T-helper 2 cell treated with Interferon-gamma antibody and Interleukin-4, amounts not matched to agents 5 μg/mL and 100 μg/mL, for 36 hours (primary cell): ENCODE data around the gene KLRC3.
"Not testable (repeated sequence)": the region's sequence is repeated elsewhere in the genome, so short reads cannot be mapped to it uniquely, and the experiment has no call there.

Experiments used
- DNase-seq: peaks from one replicate; pipeline ENCODE4 v3.0.0; 2021; ENCODE audit warnings: low spot score
- H3K27ac Mint-ChIP-seq: one replicate; pipeline ENCODE4 v1.8.0; 2021; ENCODE audit warnings: mild to moderate bottlenecking, mixed read lengths
- H3K27me3 Mint-ChIP-seq: one replicate; pipeline ENCODE4 v1.8.0; 2021; ENCODE audit warnings: low read depth, mixed read lengths
- H3K36me3 Mint-ChIP-seq: one replicate; pipeline ENCODE4 v1.8.0; 2021; ENCODE audit warnings: low read depth, mixed read lengths
- H3K4me1 Mint-ChIP-seq: one replicate; pipeline ENCODE4 v1.8.0; 2021; ENCODE audit warnings: low read depth, mixed read lengths
- H3K4me3 Mint-ChIP-seq: one replicate; pipeline ENCODE4 v1.8.0; 2022; ENCODE audit warnings: mild to moderate bottlenecking, moderate library complexity, mixed read lengths
- H3K9me3 Mint-ChIP-seq: one replicate; pipeline ENCODE4 v1.8.0; 2021; ENCODE audit warnings: mixed read lengths

KLRC3 gene

GRCh38 chr12:10425938-10426337 is 5.5 kb upstream of the KLRC3 start:
- not testable (repeated sequence) for H3K36me3 Mint-ChIP-seq, H3K9me3 Mint-ChIP-seq, H3K27ac Mint-ChIP-seq, DNase-seq, H3K4me3 Mint-ChIP-seq, H3K4me1 Mint-ChIP-seq, H3K27me3 Mint-ChIP-seq

- H3K36me3 Mint-ChIP-seq, H3K4me3 Mint-ChIP-seq, H3K27ac Mint-ChIP-seq, DNase-seq, H3K9me3 Mint-ChIP-seq, H3K27me3 Mint-ChIP-seq, H3K4me1 Mint-ChIP-seq: not testable (repeated sequence)
These were observed 4.0 kb upstream of the KLRC3 start for GRCh38 chr12:10424260-10424899.

GRCh38 chr12:10422159-10422558 is 1.8 kb upstream of the KLRC3 start:
- not testable (repeated sequence) for H3K27me3 Mint-ChIP-seq, H3K4me1 Mint-ChIP-seq, H3K4me3 Mint-ChIP-seq, H3K9me3 Mint-ChIP-seq, H3K27ac Mint-ChIP-seq, H3K36me3 Mint-ChIP-seq
- DNase-seq, result peak; percentile 17

- Mint-ChIP-seq H3K4me3 (no peak within 1 kb of the TSS), H3K36me3 (no peaks in the 10 kb centered on the region), H3K9me3 (no peaks in the 10 kb centered on the region), H3K4me1 (no peaks in the 10 kb centered on the region), H3K27me3 (peaks cover 19% of the 10 kb centered on the region), H3K27ac (no peak within 1 kb of the TSS)
- no peak for DNase-seq
These were observed 11.0 kb downstream of the KLRC3 start, which contains the start of gene KLRC4 for GRCh38 chr12:10409392-10409791. Gene KLRC4, minus strand, starts transcription at chr12:10409757. Its CDS starts 182 bp downstream, at chr12:10409575.

GRCh38 chr12:10408842-10409241 is 11.6 kb downstream of the KLRC3 start:
- H3K4me1 Mint-ChIP-seq, result no peaks in the 10 kb centered on the region
- H3K27me3 Mint-ChIP-seq, result peaks cover 16% of the 10 kb centered on the region
- H3K36me3 Mint-ChIP-seq, result no peaks in the 10 kb centered on the region
- no peak for DNase-seq
- H3K27ac Mint-ChIP-seq, result no peak overlapping the region
- H3K9me3 Mint-ChIP-seq, result no peaks in the 10 kb centered on the region
- H3K4me3 Mint-ChIP-seq, result no peak overlapping the region

- Mint-ChIP-seq H3K4me1 (no peaks in the 10 kb centered on the region), H3K4me3 (no peak overlapping the region), H3K9me3 (no peaks in the 10 kb centered on the region), H3K27me3 (peaks cover 16% of the 10 kb centered on the region), H3K27ac (no peak overlapping the region), H3K36me3 (no peaks in the 10 kb centered on the region)
- no peak for DNase-seq
These were observed 13.7 kb downstream of the KLRC3 start for GRCh38 chr12:10406725-10407124.

GRCh38 chr12:10405294-10405693 is 15.1 kb downstream of the KLRC3 start:
- peaks cover 3% of the 10 kb centered on the region for H3K4me1 Mint-ChIP-seq
- no peak for DNase-seq
- H3K9me3 Mint-ChIP-seq, result no peaks in the 10 kb centered on the region
- no peak overlapping the region for H3K4me3 Mint-ChIP-seq
- no peak overlapping the region for H3K27ac Mint-ChIP-seq
- peaks cover 21% of the 10 kb centered on the region for H3K27me3 Mint-ChIP-seq
- H3K36me3 Mint-ChIP-seq, result no peaks in the 10 kb centered on the region

GRCh38 chr12:10404798-10405197 is 15.6 kb downstream of the KLRC3 start:
- peaks cover 21% of the 10 kb centered on the region for H3K27me3 Mint-ChIP-seq
- H3K4me3 Mint-ChIP-seq, result no peak overlapping the region

GRCh38 chr12:10400829-10401228 is 19.6 kb downstream of the KLRC3 start:
- Mint-ChIP-seq H3K4me1 (peaks cover 3% of the 10 kb centered on the region), H3K27me3 (peaks cover 14% of the 10 kb centered on the region), H3K27ac (no peak overlapping the region), H3K36me3 (no peaks in the 10 kb centered on the region), H3K4me3 (no peak overlapping the region), H3K9me3 (no peaks in the 10 kb centered on the region)
- no peak for DNase-seq

More at GRCh38 chr12:10404798-10405197, 15.6 kb downstream of the KLRC3 start:
- Mint-ChIP-seq H3K27ac (no peak overlapping the region), H3K36me3 (no peaks in the 10 kb centered on the region), H3K4me1 (peaks cover 3% of the 10 kb centered on the region), H3K9me3 (no peaks in the 10 kb centered on the region)
- DNase-seq, result no peak

- H3K27me3 Mint-ChIP-seq, result peaks cover 12% of the 10 kb centered on the region
- no peak for DNase-seq
- no peaks in the 10 kb centered on the region for H3K9me3 Mint-ChIP-seq
- peaks cover 3% of the 10 kb centered on the region for H3K4me1 Mint-ChIP-seq
- no peak overlapping the region for H3K4me3 Mint-ChIP-seq
- no peaks in the 10 kb centered on the region for H3K36me3 Mint-ChIP-seq
- H3K27ac Mint-ChIP-seq, result no peak overlapping the region
These were observed 22.2 kb downstream of the KLRC3 start for GRCh38 chr12:10398168-10398567.

GRCh38 chr12:10397296-10397695 is 23.1 kb downstream of the KLRC3 start:
- peaks cover 16% of the 10 kb centered on the region for H3K27me3 Mint-ChIP-seq
- no peaks in the 10 kb centered on the region for H3K9me3 Mint-ChIP-seq
- no peak overlapping the region for H3K27ac Mint-ChIP-seq
- peaks cover 3% of the 10 kb centered on the region for H3K4me1 Mint-ChIP-seq
- no peak overlapping the region for H3K4me3 Mint-ChIP-seq
- no peaks in the 10 kb centered on the region for H3K36me3 Mint-ChIP-seq
- DNase-seq, result no peak

- not testable (repeated sequence) for DNase-seq, H3K27ac Mint-ChIP-seq, H3K36me3 Mint-ChIP-seq, H3K4me1 Mint-ChIP-seq, H3K4me3 Mint-ChIP-seq, H3K9me3 Mint-ChIP-seq
- H3K27me3 Mint-ChIP-seq, result peaks cover 16% of the 10 kb centered on the region
These were observed 24.2 kb downstream of the KLRC3 start for GRCh38 chr12:10396176-10396575.

GRCh38 chr12:10395390-10395998 is 24.9 kb downstream of the KLRC3 start:
- H3K27ac Mint-ChIP-seq, result no peak overlapping the region
- no peaks in the 10 kb centered on the region for H3K36me3 Mint-ChIP-seq
- H3K9me3 Mint-ChIP-seq, result no peaks in the 10 kb centered on the region
- H3K4me1 Mint-ChIP-seq, result no peaks in the 10 kb centered on the region
- no peak overlapping the region for H3K4me3 Mint-ChIP-seq
- DNase-seq, result no peak
- peaks cover 13% of the 10 kb centered on the region for H3K27me3 Mint-ChIP-seq

- H3K9me3 Mint-ChIP-seq, H3K4me1 Mint-ChIP-seq, DNase-seq, H3K4me3 Mint-ChIP-seq, H3K36me3 Mint-ChIP-seq, H3K27ac Mint-ChIP-seq: not testable (repeated sequence)
- peaks cover 19% of the 10 kb centered on the region for H3K27me3 Mint-ChIP-seq
These were observed 25.8 kb downstream of the KLRC3 start for GRCh38 chr12:10394531-10395152.
